ENCODE measurements around the gene TRMT1L.

TRMT1L gene

DNA sequence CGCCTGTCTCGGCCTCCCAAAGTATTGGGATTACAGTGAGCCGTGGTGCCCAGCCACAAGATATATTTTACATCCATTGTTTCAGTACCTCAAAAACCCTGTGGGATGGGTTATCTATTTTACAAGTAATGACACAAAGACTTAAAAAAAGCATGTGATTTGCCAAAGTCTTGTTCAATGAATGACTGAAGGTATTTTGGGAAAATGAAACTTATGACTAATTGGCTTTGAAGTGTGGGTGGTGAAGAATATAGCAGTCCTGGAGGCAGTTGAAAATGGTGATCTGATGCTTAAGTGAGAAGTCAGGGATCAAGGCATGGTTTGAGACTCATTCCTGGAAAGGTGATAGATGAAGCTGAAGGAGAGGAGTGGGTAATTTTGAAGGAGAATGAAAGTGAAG is 3.2 kb upstream of the TRMT1L start:
- DNase-seq (ENCODE audit: low read depth): peak; percentile 5
- TF ChIP-seq, protein P1, sequence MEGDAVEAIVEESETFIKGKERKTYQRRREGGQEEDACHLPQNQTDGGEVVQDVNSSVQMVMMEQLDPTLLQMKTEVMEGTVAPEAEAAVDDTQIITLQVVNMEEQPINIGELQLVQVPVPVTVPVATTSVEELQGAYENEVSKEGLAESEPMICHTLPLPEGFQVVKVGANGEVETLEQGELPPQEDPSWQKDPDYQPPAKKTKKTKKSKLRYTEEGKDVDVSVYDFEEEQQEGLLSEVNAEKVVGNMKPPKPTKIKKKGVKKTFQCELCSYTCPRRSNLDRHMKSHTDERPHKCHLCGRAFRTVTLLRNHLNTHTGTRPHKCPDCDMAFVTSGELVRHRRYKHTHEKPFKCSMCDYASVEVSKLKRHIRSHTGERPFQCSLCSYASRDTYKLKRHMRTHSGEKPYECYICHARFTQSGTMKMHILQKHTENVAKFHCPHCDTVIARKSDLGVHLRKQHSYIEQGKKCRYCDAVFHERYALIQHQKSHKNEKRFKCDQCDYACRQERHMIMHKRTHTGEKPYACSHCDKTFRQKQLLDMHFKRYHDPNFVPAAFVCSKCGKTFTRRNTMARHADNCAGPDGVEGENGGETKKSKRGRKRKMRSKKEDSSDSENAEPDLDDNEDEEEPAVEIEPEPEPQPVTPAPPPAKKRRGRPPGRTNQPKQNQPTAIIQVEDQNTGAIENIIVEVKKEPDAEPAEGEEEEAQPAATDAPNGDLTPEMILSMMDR (IDR thresholded peaks at IDR 0.05; ENCODE audit: insufficient read depth, low read depth, low read length, missing control alignments): no peak

DNA sequence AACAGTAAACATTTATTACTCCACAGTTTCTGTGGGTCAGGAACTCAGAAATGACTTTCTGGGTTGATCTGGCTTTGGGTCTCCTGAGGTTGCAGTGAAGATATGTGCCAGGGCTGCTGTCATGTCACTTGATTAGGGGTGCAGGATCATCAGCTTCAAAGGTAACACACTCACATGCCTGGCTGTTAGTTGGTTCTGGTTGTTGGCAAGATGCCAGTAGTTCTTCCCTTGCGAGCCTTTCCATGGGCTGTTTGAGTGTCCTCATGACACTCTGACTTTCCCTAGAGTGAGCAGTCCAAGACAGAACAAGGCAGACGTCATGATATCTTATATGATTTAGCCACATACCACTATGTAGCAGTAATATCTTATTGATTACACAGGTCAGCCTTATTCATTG is 2.0 kb upstream of the TRMT1L start:
- TF ChIP-seq, protein P1 (IDR thresholded peaks at IDR 0.05; ENCODE audit: insufficient read depth, low read depth, low read length, missing control alignments): no peak

More for the DNA sequence above, 3.2 kb upstream of the TRMT1L start:
- no peak overlapping the region for H3K4me3 ChIP-seq (ENCODE audit: low read depth, low read length)

DNA sequence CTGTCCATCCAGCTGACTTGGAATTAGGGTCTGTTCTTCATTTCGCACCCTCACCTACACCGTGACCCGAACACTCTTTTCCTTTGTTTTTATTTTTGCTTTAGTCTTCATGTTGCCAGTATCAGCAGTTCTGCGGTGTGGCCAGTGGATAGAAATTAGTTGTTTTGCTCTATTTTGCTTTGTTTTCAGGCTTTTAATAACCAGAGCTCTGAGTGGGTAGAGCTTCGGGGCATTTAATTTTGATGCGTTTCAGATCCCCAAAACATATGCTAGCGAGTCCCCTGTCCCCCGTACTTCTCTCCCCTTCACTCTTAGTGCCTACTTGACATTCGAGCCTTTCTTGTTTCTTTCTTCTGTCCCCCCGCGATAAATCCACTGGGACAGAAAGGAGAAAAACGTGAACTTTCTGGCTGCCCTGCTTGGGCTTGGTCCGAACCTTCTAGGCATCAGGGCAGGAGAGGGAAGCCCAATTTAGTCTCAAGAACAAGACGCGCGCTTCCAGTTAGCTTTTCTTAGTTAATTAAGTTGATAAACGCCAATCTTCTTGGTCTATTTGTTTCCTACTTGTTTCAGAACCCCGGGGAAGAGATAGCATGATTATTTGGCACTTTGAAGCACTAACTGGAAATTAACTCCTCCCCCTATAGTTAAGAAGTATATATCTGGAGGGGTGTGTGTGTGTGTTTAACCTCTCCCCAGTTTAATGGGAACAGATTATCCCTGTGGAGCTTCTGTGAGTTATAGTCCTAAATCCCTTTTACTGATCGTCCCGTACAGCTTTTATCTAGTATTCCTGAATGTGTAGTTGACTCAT is 1.1 kb upstream of the TRMT1L start:
- TF ChIP-seq, protein P1 (IDR thresholded peaks at IDR 0.05; ENCODE audit: insufficient read depth, low read depth, low read length, missing control alignments): no peak
- DNase-seq (ENCODE audit: low read depth): peak; percentile 8

More for the DNA sequence above, 2.0 kb upstream of the TRMT1L start:
- DNase-seq (ENCODE audit: low read depth): peak; percentile 2
- H3K4me3 ChIP-seq (ENCODE audit: low read depth, low read length): no peak overlapping the region

DNA sequence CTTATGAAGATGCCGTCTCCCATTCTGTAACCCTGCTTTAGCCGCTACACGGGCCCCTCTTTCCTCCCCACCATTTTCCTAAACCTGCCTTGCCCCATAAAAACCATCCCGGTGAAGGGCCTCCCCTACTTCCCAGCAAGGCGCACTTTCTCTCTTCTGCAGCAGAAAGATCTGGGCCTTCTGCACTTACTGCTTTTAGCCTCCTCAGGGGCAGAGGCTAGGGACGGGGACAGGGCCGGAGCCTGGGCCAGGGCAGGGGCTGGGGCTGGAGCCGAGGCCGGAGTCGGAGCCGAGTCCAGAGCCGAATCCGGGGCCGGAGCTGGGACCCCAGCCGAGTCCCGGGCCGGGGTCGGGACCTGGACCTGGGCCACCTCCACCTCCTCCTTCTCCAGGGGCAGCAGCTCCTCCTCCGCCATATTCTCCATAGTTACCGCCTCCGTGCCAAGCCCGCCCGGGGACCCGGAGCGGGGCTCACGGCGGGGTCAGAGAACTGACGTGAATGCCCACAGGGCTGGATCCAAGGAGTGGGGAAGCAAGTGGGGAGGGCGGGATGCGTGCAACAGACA is 382 bp downstream of the TRMT1L start:
- peak; percentile 41 for DNase-seq (ENCODE audit: low read depth)
- peak overlapping the region; percentile 82 for H3K4me3 ChIP-seq (ENCODE audit: low read depth, low read length)
- TF ChIP-seq, protein P1 (IDR thresholded peaks at IDR 0.05; ENCODE audit: insufficient read depth, low read depth, low read length, missing control alignments): no peak

More for the DNA sequence above, 1.1 kb upstream of the TRMT1L start:
- peak overlapping the region; percentile 82 for H3K4me3 ChIP-seq (ENCODE audit: low read depth, low read length)

DNA sequence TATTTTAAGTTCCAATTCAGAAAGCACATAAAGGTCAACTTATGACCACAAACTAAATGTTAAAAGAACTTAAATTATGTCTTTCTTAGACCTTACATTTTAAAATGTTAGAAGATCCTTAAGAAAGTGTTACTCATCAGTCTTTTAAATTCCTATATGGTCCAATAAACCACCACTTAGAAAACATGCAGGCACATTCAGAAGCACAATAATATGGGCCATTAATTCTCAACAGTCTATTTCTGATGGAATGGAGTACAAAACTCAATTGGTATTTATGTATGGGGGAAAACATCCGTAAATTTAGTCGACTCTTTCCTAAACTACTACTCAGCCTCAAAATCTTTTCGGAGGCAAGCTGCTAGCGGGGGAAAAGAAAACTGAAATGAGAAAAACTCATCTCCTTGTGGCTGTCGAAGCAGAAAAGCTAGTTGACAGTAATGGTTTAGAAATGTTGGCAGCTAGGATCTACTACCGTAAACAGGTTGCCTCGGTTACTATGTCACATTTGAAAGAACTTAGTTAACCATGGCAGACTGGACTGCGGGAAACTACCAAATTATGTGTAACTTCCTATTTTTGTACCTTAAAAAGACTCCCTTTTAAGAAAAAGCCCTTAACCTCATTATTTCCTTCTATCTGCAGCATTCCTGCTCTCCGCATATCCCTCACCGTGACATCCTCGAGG is 1.0 kb downstream of the TRMT1L start:
- TF ChIP-seq, protein P1 (IDR thresholded peaks at IDR 0.05; ENCODE audit: insufficient read depth, low read depth, low read length, missing control alignments): no peak
- peak overlapping the region; percentile 82 for H3K4me3 ChIP-seq (ENCODE audit: low read depth, low read length)
- DNase-seq (ENCODE audit: low read depth): peak; percentile 55

DNA sequence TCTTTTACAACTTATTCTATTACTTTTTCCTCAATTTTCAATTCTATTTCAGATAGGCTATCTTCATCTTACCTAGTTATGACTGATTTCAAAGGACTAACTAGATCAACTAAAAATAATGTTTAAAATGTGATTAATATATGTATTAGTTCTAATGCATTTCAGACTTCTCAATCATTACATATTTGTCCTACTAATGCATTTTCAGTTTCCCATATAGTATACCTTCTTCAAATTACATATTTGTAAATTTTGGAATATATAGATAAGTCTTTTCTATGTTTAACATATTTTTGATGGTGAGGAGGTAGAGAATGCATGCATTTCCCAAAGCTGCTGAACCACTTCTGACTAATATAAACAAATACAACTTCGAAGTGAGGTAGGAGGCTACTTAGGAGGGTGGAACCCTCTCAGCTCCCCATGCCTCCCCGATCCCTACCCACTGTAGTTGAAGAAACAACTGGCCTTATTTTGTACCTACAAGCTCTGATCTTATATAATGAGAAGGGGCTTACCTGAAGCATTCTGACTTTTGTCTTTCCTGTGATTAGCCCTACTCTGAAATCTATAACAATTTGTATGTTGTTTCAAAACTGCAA is 1.7 kb downstream of the TRMT1L start:
- TF ChIP-seq, protein P1 (IDR thresholded peaks at IDR 0.05; ENCODE audit: insufficient read depth, low read depth, low read length, missing control alignments): no peak
- peak overlapping the region; percentile 82 for H3K4me3 ChIP-seq (ENCODE audit: low read depth, low read length)
- DNase-seq (ENCODE audit: low read depth): peak; percentile 13
